SK-N-MC (cell line): ENCODE data around the gene CHN2.

ENCODE experiments used
- DNase-seq: peaks from one replicate; pipeline ENCODE4 v3.0.0-alpha.2; 2011; ENCODE audit warnings: low read depth, low spot score
- H3K27ac ChIP-seq: fragments of 200-600 bp; sonication (generic); 2 replicates; pipeline ENCODE4 v1.5.1; 2016; ENCODE audit warnings: mixed run types
- H3K36me3 ChIP-seq: fragments of 200-600 bp; sonication (generic); 2 replicates; pipeline ENCODE4 v1.6.1; 2017; ENCODE audit warnings: antibody characterized with exemption, low read length, mixed read lengths; ENCODE audit not compliant: insufficient read depth
- H3K4me3 ChIP-seq: fragments of 200-600 bp; sonication (generic); 2 replicates; pipeline ENCODE4 v1.5.1; 2016
- H3K9ac ChIP-seq: fragments of 200-600 bp; sonication (generic); 2 replicates; pipeline ENCODE4 v1.8.0; 2017; ENCODE audit warnings: mixed run types, mixed read lengths; ENCODE audit not compliant: insufficient read length
- H3K9me3 ChIP-seq: fragments of 200-600 bp; sonication (generic); 2 replicates; pipeline ENCODE4 v1.6.1; 2017; ENCODE audit warnings: low read depth, mild to moderate bottlenecking, antibody characterized with exemption, low read length, moderate library complexity, mixed read lengths
- EZH2 ChIP-seq: fragments of 200-600 bp; sonication (generic); IDR thresholded peaks from one replicate; pipeline ENCODE4 v1.6.1; 2017; ENCODE audit warnings: antibody characterized with exemption
- FOXP2 ChIP-seq: optimal IDR thresholded peaks from 2 replicates; pipeline ENCODE3; 2011; ENCODE audit warnings: mild to moderate bottlenecking, moderate library complexity; ENCODE audit not compliant: insufficient read depth; ENCODE audit errors: extremely low read length, control extremely low read depth
- POLR2AphosphoS5 ChIP-seq: IDR thresholded peaks from 2 replicates; pipeline ENCODE4 v1.6.1; 2012; ENCODE audit warnings: mild to moderate bottlenecking, low read depth, low read length, borderline replicate concordance

Gene CHN2

GRCh38 chr7:29443552-29443951, 249.0 kb downstream of the CHN2 start:
- TF ChIP-seq FOXP2 (no peak), POLR2AphosphoS5 (no peak), EZH2 (no peak)
- Histone ChIP-seq H3K36me3 (0 out of 2 replicates have a peak, but pooled peaks cover 3% of the 10 kb centered on the region), H3K27ac (no peak overlapping the region), H3K9ac (no peak overlapping the region), H3K4me3 (no peak overlapping the region), H3K9me3 (no peaks in the 10 kb centered on the region)
- no peak for DNase-seq

- TF ChIP-seq FOXP2 (no peak), POLR2AphosphoS5 (no peak), EZH2 (no peak)
- DNase-seq, result no peak
- H3K36me3 ChIP-seq, result 0 out of 2 replicates have a peak, but pooled peaks cover 3% of the 10 kb centered on the region
- H3K4me3 ChIP-seq, result no peak overlapping the region
- H3K9me3 ChIP-seq, result no peaks in the 10 kb centered on the region
- no peak overlapping the region for H3K9ac ChIP-seq
- H3K27ac ChIP-seq, result no peak overlapping the region
Measured at GRCh38 chr7:29444267-29444666, 249.7 kb downstream of the CHN2 start.

GRCh38 chr7:29445736-29446135, 251.2 kb downstream of the CHN2 start:
- no peak overlapping the region for H3K27ac ChIP-seq
- H3K9ac ChIP-seq, result no peak overlapping the region
- H3K36me3 ChIP-seq, result no peaks in the 10 kb centered on the region
- H3K9me3 ChIP-seq, result no peaks in the 10 kb centered on the region
- TF ChIP-seq POLR2AphosphoS5 (no peak), EZH2 (no peak), FOXP2 (no peak)
- no peak overlapping the region for H3K4me3 ChIP-seq
- no peak for DNase-seq

GRCh38 chr7:29447828-29448227, 253.3 kb downstream of the CHN2 start:
- no peak overlapping the region for H3K9ac ChIP-seq
- H3K4me3 ChIP-seq, result no peak overlapping the region
- H3K9me3 ChIP-seq, result no peaks in the 10 kb centered on the region
- TF ChIP-seq FOXP2 (no peak), EZH2 (no peak), POLR2AphosphoS5 (no peak)
- no peak for DNase-seq
- no peak overlapping the region for H3K27ac ChIP-seq
- H3K36me3 ChIP-seq, result no peaks in the 10 kb centered on the region

GRCh38 chr7:29449569-29450260, 255.1 kb downstream of the CHN2 start:
- Histone ChIP-seq H3K4me3 (no peak overlapping the region), H3K27ac (no peak overlapping the region), H3K36me3 (no peaks in the 10 kb centered on the region), H3K9ac (no peak overlapping the region), H3K9me3 (no peaks in the 10 kb centered on the region)
- no peak for DNase-seq
- no peak for TF ChIP-seq POLR2AphosphoS5
- no peak for TF ChIP-seq EZH2
- no peak for TF ChIP-seq FOXP2

- no peak overlapping the region for H3K9ac ChIP-seq
- H3K36me3 ChIP-seq, result no peaks in the 10 kb centered on the region
- H3K9me3 ChIP-seq, result no peaks in the 10 kb centered on the region
- H3K4me3 ChIP-seq, result no peak overlapping the region
- no peak overlapping the region for H3K27ac ChIP-seq
- DNase-seq, result no peak
- TF ChIP-seq EZH2, result no peak
- no peak for TF ChIP-seq POLR2AphosphoS5
- TF ChIP-seq FOXP2, result no peak
Measured at GRCh38 chr7:29453021-29453420, 258.4 kb downstream of the CHN2 start.

- no peak overlapping the region for H3K27ac ChIP-seq
- H3K4me3 ChIP-seq, result no peak overlapping the region
- TF ChIP-seq FOXP2 (no peak), POLR2AphosphoS5 (no peak), EZH2 (no peak)
- no peak overlapping the region for H3K9ac ChIP-seq
- no peak for DNase-seq
- H3K36me3 ChIP-seq, result no peaks in the 10 kb centered on the region
- no peaks in the 10 kb centered on the region for H3K9me3 ChIP-seq
Measured at GRCh38 chr7:29454464-29454863, 259.9 kb downstream of the CHN2 start.

GRCh38 chr7:29454899-29455451, 260.4 kb downstream of the CHN2 start:
- DNase-seq, result no peak
- Histone ChIP-seq H3K9me3 (no peaks in the 10 kb centered on the region), H3K36me3 (no peaks in the 10 kb centered on the region), H3K9ac (no peak overlapping the region), H3K27ac (no peak overlapping the region), H3K4me3 (no peak overlapping the region)
- no peak for TF ChIP-seq EZH2
- no peak for TF ChIP-seq POLR2AphosphoS5
- no peak for TF ChIP-seq FOXP2
